Measurements from ENCODE around the gene KHDC4.

- no peak for TF ChIP-seq EP300 (IDR thresholded peaks at IDR 0.05; ENCODE audit: borderline replicate concordance in 1 of 2, control insufficient read depth in 1 of 2, low read depth in 2 of 2, low read length in 2 of 2)
- TF ChIP-seq, protein P1, sequence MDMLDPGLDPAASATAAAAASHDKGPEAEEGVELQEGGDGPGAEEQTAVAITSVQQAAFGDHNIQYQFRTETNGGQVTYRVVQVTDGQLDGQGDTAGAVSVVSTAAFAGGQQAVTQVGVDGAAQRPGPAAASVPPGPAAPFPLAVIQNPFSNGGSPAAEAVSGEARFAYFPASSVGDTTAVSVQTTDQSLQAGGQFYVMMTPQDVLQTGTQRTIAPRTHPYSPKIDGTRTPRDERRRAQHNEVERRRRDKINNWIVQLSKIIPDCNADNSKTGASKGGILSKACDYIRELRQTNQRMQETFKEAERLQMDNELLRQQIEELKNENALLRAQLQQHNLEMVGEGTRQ (IDR thresholded peaks at IDR 0.05; ENCODE audit: borderline replicate concordance, low read depth, low read length), result no peak
- no peak for TF ChIP-seq CTCF (IDR thresholded peaks at IDR 0.05 in 2 of 3, conservative IDR thresholded peaks at IDR 0.05 in 1 of 3; ENCODE audit: control insufficient read depth in 2 of 3, extremely low read depth in 1 of 3, insufficient read depth in 1 of 3, low read depth in 3 of 3, low read length in 3 of 3)
- no peak for TF ChIP-seq ATF7 (IDR thresholded peaks at IDR 0.05; ENCODE audit: low read depth)
Observed at GRCh38 chr1:155897746-155898145, 36.5 kb downstream of the KHDC4 start.
